Retinal pigment epithelial cell (primary cell): ENCODE data around the gene HTR1B.

Source experiments
- DNase-seq: peaks from one replicate; pipeline ENCODE4 v3.0.0-alpha.2; 2010; ENCODE audit warnings: low read depth
- H3K4me3 ChIP-seq: 2 replicates; pipeline ENCODE4 v1.5.1; 2011; ENCODE audit warnings: mild to moderate bottlenecking, low read length, control low read depth, moderate library complexity
- TF ChIP-seq, protein P1 (sequence below): conservative IDR thresholded peaks from 2 replicates; pipeline ENCODE4 v1.5.1; 2011; ENCODE audit warnings: low read depth, low read length, control low read depth, inconsistent platforms

HTR1B gene

DNA sequence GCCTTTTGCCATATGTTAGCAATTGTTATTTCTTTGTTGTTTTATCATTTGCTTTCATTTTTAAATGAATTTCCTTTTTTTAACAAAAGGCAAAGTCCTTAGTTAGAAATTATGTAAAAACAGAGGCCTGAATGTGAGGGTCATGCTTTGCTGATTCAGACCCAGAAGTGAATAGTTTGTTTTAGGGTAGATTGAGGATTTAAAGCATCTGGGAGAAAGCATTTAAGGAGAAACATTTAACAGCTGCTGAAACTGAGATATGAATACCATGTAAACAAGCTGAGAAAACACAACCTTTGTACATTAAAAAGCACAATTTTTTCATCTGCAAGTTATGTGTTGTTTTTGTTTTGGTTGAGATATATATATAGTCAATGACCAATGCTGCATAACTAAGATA is 8.0 kb downstream of the HTR1B start:
- DNase-seq = no peak
- H3K4me3 ChIP-seq = no peak overlapping the region
- TF ChIP-seq, protein P1, sequence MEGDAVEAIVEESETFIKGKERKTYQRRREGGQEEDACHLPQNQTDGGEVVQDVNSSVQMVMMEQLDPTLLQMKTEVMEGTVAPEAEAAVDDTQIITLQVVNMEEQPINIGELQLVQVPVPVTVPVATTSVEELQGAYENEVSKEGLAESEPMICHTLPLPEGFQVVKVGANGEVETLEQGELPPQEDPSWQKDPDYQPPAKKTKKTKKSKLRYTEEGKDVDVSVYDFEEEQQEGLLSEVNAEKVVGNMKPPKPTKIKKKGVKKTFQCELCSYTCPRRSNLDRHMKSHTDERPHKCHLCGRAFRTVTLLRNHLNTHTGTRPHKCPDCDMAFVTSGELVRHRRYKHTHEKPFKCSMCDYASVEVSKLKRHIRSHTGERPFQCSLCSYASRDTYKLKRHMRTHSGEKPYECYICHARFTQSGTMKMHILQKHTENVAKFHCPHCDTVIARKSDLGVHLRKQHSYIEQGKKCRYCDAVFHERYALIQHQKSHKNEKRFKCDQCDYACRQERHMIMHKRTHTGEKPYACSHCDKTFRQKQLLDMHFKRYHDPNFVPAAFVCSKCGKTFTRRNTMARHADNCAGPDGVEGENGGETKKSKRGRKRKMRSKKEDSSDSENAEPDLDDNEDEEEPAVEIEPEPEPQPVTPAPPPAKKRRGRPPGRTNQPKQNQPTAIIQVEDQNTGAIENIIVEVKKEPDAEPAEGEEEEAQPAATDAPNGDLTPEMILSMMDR = no peak

DNA sequence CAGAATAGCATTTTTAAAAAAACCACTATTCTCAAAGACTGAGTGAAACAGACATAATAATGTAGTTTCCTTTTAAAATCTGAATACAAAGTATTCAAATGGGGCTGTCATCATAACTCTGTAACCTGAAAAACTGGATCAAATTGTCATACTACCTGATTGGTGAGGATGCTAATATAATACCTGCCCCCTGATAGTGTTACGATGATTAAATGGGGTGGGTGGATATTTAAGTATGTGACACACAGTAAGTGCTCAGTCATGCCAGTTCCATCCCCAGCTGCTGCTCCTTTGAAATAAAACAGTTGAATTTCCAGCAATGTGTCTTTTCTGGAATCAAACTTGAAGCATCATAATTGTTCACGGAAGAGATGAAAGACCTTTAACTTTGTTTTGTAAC is 8.9 kb downstream of the HTR1B start:
- H3K4me3 ChIP-seq = no peak overlapping the region
- no peak for DNase-seq
- TF ChIP-seq, protein P1 = no peak

DNA sequence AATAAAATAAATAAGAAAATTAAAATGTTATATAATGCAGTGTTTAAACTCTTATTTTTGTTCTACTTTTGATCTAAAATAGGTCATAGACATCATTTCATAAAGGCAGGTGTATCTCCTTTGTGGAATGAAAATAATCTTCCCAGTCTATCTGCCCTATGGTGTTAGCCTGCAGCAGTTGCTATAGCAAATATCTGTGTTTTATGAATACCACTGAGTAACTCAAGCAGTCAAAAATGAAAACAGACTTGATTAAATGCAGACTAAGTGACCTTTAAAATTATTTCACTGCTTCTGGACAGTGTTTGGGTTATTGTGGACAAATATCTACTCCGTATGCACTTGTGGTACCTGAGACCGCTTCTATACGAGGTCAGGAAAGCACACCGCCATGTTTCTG is 11.8 kb downstream of the HTR1B start:
- no peak for DNase-seq
- no peak overlapping the region for H3K4me3 ChIP-seq
- TF ChIP-seq, protein P1 = no peak

DNA sequence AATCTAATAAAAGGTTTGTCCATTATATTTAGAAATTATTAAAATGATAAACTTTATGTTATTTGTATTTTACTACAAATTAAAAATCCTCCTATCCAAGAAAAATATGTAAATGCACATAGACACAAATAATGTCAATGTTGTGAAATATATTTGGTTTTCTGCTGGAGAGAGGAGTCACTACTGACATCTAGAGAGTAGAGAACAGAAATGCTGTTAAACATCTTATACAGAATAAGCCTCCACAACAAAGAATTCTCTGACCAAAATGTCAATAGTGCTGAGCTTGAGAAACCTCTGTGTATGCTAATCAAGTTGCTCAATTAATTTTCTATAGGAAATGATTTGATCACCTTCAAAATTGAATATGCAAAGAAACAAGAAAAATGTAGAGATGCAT is 12.4 kb downstream of the HTR1B start:
- no peak overlapping the region for H3K4me3 ChIP-seq

DNA sequence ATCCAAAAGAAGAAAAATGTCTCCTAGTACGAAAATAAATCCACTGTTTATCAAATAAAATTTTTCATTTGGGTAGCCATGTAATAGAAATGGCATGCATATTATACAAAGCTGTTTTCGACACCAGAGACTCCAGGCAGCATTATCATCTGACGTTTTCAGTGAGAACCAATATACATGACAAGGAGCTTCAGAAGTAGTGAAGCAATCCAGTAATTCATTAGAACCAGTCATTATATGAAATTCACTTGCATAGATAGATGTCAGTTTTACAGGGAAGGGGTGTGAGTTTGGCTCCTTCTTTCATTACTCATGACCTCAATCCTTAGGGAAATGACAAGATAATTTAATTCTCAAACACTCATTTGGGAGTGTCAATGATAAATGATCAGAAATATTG is 14.7 kb downstream of the HTR1B start:
- TF ChIP-seq, protein P1 = no peak
- no peak for DNase-seq

More for the DNA sequence above, 12.4 kb downstream of the HTR1B start:
- TF ChIP-seq, protein P1 = peak; percentile 22
- DNase-seq = no peak

DNA sequence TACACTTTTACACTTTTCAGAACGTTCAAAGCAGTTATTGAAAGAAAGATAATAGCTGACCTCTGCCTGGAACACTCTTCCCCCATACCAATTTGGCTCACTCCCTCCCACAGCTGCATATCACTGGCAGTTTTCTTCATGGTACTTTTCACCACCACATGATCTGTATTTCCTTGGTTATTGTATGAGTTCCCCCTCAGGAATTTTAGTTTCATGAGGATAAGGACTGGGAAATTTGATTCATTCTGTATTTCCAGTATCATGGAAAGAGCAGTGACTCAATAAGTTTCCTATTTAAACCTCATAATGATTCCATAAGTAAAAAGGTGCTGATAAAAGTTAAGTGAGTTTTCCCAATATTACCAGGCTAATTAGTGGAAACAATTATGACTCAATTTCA is 16.0 kb downstream of the HTR1B start:
- TF ChIP-seq, protein P1 = no peak
- no peak for DNase-seq
- H3K4me3 ChIP-seq = no peak overlapping the region

More for the DNA sequence above, 14.7 kb downstream of the HTR1B start:
- no peak overlapping the region for H3K4me3 ChIP-seq

DNA sequence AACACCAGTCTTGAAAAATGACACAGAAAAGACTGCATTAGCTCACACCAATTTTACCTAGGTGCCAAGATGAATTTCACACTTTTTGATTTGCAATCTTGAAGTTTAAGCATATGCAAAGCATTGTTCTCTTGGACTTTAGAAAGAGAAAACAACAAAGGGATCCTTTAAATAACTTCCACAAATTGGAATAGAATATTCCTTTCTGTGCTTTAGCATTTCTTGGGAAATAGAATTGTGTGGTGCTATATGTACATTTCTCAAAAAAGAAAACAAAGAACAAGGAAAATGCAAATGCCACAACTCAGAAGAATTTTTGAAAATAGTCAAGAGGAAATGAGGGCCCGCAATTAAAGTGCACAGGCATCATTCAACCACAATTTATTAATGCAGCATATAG is 17.0 kb downstream of the HTR1B start:
- no peak overlapping the region for H3K4me3 ChIP-seq
- TF ChIP-seq, protein P1 = no peak
- no peak for DNase-seq
